Ectodermal cell (in vitro differentiated cells): ENCODE results near the gene TGFA.

Experiments used
- H3K27ac ChIP-seq: 2 replicates; pipeline ENCODE4 v1.7.0; 2013; ENCODE audit warnings: mild to moderate bottlenecking, low read depth, low read length; ENCODE audit not compliant: insufficient read depth, poor library complexity, severe bottlenecking
- H3K27me3 ChIP-seq: 2 replicates; pipeline ENCODE4 v1.7.0; 2013; ENCODE audit warnings: mild to moderate bottlenecking, low read length; ENCODE audit not compliant: insufficient read depth, control insufficient read depth, poor library complexity, severe bottlenecking
- H3K36me3 ChIP-seq: one replicate; pipeline ENCODE4 v1.7.0; 2013; ENCODE audit warnings: low read length; ENCODE audit not compliant: control insufficient read depth, insufficient read depth
- H3K4me1 ChIP-seq: one replicate; pipeline ENCODE4 v1.7.0; 2013; ENCODE audit warnings: low read length; ENCODE audit not compliant: control insufficient read depth, insufficient read depth
- H3K4me3 ChIP-seq: 2 replicates; pipeline ENCODE4 v1.7.0; 2013; ENCODE audit warnings: low read depth, low read length, control low read depth; ENCODE audit not compliant: insufficient read depth
- H3K9me3 ChIP-seq: 2 replicates; pipeline ENCODE4 v1.7.0; 2013; ENCODE audit warnings: mild to moderate bottlenecking, low read length, moderate library complexity; ENCODE audit not compliant: control insufficient read depth
- WGBS, 2 experiments: methylation state at CpG; one replicate each; pipeline ENCODE4 v1.1.7; 2013; ENCODE audit warnings: missing lambda C conversion rate in 2 of 2; 5-methylcytosine and 5-hydroxymethylcytosine counted together

The TGFA gene

DNA sequence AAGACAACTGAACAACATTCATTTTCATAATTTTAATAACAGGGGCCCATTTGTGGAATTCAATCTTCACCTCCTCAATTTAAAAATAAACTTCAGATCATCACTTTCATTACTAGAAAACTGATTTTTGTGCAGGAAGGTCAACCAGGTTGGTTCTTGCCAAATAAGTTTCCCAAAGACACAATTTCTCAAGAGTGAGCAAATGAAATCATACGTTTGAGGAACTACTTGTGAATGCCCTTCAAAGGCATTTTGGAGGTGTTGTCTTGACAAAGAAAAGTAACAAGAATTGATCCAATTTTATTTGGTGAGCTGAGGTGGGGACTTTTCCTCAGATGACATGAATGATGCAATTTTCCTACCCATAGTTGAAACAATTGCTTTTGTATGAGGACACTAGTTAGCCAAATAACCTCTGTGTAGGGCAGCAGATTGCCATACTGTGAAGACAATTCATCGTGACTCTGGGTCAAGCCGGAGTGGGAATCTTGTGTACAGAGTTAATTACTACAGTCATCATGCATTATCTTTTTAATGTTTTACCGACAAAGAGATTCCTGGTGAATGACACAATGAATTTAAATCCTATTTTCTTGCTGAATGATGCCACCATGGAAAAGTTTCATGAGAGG is 121.8 kb downstream of the TGFA start:
- Histone ChIP-seq H3K27ac (no peak overlapping the region), H3K36me3 (no peaks in the 10 kb centered on the region), H3K4me3 (no peak overlapping the region), H3K27me3 (peaks cover 24% of the 10 kb centered on the region), H3K9me3 (no peaks in the 10 kb centered on the region), H3K4me1 (no peaks in the 10 kb centered on the region)
- 83 to 95% methylated on average over 4 of the region's 4 CpGs for WGBS, 2 experiments

DNA sequence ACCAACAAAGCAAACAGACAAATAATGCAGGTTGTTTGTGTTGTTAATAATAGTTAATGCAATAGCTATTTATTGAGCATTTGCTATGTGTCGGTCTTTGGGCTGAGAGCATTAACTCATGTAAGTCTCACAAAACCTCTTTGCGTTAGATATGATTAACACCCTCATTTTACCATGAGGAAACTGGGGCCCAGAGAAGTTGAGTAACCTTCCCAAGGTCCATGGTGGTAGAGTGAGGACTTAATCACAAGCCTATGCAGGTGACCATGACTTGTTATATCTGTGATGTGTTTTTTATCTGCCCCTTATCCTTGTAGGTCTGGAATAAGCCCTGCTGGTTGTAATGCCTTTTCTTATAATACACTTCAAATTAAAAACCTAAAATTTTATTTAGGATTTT is 127.3 kb downstream of the TGFA start:
- Histone ChIP-seq H3K27me3 (no peaks in the 10 kb centered on the region), H3K36me3 (no peaks in the 10 kb centered on the region), H3K9me3 (no peaks in the 10 kb centered on the region), H3K4me3 (no peak overlapping the region), H3K27ac (no peak overlapping the region), H3K4me1 (no peaks in the 10 kb centered on the region)
- 97 to 100% methylated on average over 2 of the region's 2 CpGs for WGBS, 2 experiments

DNA sequence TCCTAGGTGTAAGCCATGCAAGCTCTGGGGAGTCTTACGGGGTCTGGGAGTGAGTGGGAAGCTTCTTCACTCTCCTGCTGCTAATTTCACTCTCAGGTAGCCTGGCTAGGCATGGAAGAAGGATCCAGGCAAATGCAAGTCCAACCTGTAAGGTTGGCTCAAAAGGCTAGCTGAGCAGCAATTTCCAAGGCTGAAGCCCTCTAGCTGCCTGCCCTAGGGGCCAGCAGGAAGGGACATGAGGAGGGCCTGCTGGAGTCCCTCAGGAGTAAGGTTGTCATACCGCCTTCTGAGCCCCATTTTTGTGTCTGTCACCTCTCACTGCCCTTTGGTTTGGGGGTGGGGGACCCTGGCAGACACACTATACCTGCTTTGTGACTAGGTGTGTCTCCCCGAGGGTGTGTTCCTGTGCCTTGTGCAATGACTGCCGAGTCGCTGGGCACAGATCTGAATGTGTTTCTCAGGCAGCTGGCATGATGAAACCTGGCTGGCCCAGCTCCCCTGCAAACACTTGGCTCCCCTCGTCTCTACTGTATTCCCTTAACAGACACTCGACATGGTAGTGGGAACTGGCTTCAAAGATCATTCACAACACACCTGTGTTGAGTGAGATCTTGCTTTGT is 127.8 kb downstream of the TGFA start:
- no peaks in the 10 kb centered on the region for H3K9me3 ChIP-seq
- H3K36me3 ChIP-seq = no peaks in the 10 kb centered on the region
- no peak overlapping the region for H3K27ac ChIP-seq
- 87 to 92% methylated on average over 7 of the region's 7 CpGs for WGBS, 2 experiments
- H3K4me3 ChIP-seq = no peak overlapping the region
- H3K27me3 ChIP-seq = no peaks in the 10 kb centered on the region
- no peaks in the 10 kb centered on the region for H3K4me1 ChIP-seq

DNA sequence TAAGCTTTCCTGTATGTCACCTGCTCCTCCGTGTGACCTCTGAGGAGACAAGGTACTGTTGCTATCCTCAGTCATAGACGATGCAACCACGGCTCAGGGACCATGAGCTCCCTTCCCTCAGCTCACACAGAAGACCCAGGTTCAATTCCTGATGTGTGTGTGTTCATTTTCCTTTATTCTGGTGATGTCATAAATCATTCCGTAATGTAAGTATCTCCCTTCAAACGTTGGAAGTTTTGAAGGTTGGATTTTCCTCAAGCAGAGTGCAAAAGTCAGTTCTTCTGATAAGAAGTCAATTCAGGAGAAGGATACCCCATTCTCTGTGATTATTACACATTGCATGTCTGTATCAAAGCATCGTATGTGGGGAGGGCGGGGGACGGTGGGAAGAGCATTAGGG is 132.9 kb downstream of the TGFA start:
- Histone ChIP-seq H3K27ac (no peak overlapping the region), H3K36me3 (no peaks in the 10 kb centered on the region), H3K9me3 (no peaks in the 10 kb centered on the region), H3K4me3 (no peak overlapping the region), H3K27me3 (no peaks in the 10 kb centered on the region), H3K4me1 (peaks cover 6% of the 10 kb centered on the region)
- WGBS, 2 experiments = 89 to 90% methylated on average over 8 of the region's 8 CpGs

DNA sequence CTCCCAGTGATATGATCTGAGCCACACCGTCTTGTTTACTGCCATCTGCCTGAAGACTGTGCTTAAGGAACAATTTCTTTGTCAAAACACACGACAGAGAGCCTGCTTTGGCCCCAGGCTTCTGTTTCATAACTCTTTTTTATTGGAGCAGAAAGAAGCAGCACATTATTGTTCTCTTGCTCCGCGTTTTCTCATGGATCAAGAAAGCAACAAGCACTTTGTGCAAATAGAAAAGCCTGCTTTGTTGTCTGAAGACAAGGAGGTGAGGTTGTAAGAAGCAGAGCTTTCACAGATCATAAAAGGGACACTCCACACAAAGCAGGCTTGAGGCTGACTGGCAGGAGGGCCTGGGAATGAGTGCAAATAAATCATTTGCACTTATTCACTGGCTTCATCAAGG is 133.5 kb downstream of the TGFA start:
- Histone ChIP-seq H3K9me3 (no peaks in the 10 kb centered on the region), H3K4me3 (no peak overlapping the region), H3K4me1 (peaks cover 6% of the 10 kb centered on the region), H3K36me3 (no peaks in the 10 kb centered on the region), H3K27me3 (no peaks in the 10 kb centered on the region), H3K27ac (no peak overlapping the region)
- 51 to 75% methylated on average over 4 of the region's 4 CpGs for WGBS, 2 experiments

DNA sequence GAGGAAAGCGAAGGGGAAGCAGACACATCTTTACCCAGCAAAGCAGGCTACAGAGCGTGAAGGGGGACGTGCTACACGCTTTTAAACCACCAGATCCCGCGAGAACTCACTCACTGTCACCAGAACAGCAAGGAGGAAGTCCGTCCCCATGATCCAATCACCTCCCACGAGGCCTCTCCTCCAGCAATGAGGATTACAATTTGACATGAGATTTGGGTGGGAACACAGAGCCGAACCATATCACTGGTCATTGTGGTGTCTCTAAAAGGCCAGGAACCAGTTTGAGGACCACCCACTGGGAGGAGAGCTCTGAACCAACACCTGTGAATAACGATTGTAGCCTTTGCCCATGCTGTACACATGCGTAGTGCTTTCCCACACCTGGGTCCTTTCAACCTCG is 135.1 kb downstream of the TGFA start:
- H3K4me3 ChIP-seq = no peak overlapping the region

DNA sequence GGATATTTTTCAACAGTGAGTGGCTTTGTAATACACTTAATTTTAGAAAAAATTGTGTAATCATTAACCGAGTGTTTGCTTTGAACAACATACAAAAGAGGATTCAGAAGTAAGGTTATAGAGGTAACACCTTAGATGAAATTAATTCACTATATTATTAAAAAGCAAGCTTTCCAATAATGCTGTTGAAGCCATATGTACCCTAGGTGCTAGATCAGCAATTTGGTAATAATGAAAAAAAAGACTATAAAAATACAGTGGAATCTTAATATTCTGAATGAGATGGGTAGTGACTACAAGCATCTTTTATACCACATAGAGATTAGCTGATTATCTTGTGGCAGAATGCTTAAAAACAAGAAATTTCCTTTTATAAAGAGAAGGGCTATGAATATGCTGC is 136.6 kb downstream of the TGFA start:
- Histone ChIP-seq H3K4me3 (no peak overlapping the region), H3K4me1 (peaks cover 6% of the 10 kb centered on the region), H3K36me3 (no peaks in the 10 kb centered on the region), H3K27ac (no peak overlapping the region), H3K9me3 (no peaks in the 10 kb centered on the region), H3K27me3 (no peaks in the 10 kb centered on the region)
- 100% methylated on average over 1 of the region's 1 CpG; no CpG with 5 or more reads in 1 of the 2 experiments for WGBS, 2 experiments

More for the DNA sequence above, 135.1 kb downstream of the TGFA start:
- Histone ChIP-seq H3K4me1 (peaks cover 6% of the 10 kb centered on the region), H3K36me3 (no peaks in the 10 kb centered on the region), H3K9me3 (no peaks in the 10 kb centered on the region), H3K27ac (no peak overlapping the region), H3K27me3 (no peaks in the 10 kb centered on the region)
- WGBS, 2 experiments = 91 to 94% methylated on average over 12 of the region's 12 CpGs

DNA sequence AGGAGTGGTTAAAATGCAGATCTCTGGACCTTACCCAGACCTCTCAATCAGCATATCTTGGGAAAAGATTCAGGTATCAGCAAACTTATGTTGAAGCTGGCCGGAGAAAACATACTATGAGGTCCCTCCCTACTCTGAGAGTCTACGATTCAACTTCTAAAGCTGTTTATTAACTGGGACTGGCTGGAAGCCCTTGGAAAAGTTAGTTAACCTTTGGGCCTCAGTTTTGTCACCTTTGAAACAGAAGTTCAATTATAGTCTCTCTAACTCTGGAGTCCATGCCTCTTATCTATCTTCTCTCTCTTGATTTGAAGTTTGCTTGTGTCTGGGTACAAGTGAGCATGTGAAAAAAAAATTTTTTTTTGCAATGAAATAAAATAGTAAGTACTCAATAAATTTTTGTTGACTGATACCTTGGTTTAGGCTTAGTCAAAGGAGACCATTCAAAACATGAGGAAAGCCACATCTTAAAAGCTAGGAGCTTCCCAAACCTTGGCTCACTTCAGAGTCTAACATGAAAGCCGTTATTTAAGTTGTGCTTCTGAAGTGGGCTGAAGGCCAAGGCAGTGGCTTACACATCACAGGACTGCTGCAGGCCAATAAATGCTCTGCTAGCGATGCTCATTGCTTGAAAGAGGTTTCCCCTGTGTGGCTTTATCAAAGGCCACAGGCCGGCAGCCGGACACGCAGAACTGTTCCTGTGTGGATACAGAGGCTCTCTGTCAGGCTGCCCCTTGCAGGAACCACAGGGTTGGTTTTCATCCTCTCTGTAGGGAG is 141.1 kb downstream of the TGFA start:
- Histone ChIP-seq H3K27me3 (no peaks in the 10 kb centered on the region), H3K9me3 (no peaks in the 10 kb centered on the region), H3K4me3 (no peak overlapping the region), H3K4me1 (no peaks in the 10 kb centered on the region), H3K27ac (no peak overlapping the region), H3K36me3 (no peaks in the 10 kb centered on the region)
- WGBS, 2 experiments = 92 to 93% methylated on average over 7 of the region's 7 CpGs

DNA sequence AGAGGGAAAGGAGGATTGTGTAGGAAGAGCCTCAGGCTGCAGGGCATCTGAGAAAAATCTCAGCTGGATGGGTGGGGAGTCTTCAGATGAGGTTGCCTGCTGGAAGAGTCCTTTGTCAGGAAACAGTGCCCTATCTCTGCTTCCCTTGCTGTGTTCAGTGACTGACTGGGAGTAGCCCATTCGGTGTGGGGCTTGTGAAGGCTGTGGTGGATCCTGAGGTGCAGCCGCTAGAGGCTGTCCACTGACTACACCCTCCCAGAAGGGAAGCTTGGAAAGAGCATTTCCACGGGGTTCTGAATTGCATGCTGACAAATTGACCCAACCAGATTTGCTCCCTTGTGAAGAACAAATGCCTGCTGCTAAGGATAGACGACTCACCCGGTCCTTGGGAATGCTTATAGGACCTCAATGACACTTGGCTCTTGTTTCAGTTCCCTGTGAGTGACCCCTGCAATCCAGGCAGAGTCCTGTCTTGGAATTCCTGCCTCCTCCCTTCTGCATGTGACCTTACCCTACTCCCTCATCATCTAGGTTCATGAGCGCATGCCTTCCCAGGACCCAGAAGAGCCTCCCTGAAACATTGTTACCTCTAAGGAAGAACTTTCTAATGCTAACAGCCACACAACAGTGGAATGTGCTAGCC is 142.0 kb downstream of the TGFA start:
- H3K27me3 ChIP-seq = no peaks in the 10 kb centered on the region
- 73 to 78% methylated on average over 6 of the region's 6 CpGs for WGBS, 2 experiments
- H3K4me3 ChIP-seq = no peak overlapping the region
- no peaks in the 10 kb centered on the region for H3K36me3 ChIP-seq
- H3K27ac ChIP-seq = no peak overlapping the region
- no peaks in the 10 kb centered on the region for H3K9me3 ChIP-seq
- H3K4me1 ChIP-seq = no peaks in the 10 kb centered on the region
